GM18861 (cell line): ENCODE data around the gene GPA33.

Source experiments
- ATAC-seq: cut with Tn5 transposase; IDR thresholded peaks from one replicate; pipeline ENCODE4 v1.9.1; 2021; ENCODE audit not compliant: unreplicated experiment

Gene GPA33

DNA sequence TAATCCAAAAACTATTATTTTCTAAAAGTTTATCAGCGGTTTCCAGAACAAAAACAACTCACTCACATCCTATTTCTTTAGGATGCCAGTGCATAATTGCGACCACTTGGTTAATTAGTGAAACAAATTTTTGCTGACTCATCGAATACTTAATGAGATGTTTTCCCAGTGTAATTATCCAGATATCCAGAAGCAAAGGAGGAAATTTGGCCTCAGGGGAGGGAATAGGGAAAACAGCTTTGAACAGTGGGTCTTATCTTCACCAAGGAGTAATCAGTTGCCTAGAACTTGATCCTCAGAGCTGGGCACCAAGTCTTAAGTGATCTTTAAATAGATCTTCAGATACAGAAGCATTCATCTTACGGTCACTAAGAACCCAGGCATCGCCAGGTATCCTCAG lies 28.0 kb upstream of the GPA33 start:
- ATAC-seq = no peak

DNA sequence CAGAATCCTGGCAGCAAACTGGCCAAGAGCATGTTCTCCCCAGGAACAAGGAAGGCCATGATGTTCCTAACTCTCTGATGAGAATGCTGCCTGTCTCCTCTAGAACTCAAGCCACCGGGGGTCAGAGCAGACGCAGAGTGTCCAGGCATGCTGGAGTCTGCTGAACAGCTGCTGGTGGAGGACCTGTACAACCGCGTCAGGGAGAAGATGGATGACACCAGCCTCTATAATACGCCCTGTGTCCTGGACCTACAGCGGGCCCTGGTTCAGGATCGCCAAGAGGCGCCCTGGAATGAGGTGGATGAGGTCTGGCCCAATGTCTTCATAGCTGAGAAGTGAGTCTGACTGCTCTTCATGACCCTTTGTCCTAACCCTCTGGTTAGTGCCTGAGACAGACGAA lies 27.0 kb upstream of the GPA33 start:
- no peak for ATAC-seq

DNA sequence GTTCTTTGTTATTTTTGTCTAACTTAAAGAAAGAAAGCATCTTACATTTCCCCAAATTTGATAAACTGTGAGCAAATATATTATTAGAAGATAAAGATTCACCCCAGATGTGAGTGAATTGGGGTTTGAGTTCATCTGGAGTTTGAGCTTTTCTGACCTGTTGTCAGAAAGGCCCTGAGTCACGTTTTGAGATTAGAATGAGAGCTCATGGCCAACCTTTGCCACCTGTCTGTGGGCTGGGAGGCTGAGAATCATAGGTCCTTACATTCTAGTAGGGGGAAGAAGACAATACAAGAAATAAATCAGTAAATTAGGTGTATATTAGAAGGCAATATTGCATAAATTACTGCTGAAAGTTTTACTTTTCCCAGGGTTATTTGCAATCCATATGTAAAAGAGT lies 26.0 kb upstream of the GPA33 start:
- ATAC-seq = no peak

DNA sequence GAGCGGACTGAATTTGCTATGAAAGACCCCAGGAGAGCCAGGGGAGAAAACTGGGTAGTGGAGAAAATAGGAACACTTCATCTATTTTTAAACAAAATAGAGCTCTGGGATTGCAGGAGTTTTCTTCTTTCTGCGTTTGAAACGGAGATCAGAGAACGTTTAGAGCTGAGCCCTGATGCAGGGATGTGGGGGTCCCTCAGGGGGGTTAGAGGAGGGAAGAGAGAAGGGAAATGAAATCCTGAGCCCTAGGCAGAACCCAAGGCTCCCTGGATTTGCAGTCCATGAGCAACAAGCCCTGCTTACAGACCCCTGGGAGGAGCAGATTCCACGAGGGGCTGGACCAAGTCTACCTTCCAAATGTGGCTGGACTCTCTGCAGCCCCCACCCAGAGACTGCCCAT lies 25.5 kb upstream of the GPA33 start:
- ATAC-seq = no peak

DNA sequence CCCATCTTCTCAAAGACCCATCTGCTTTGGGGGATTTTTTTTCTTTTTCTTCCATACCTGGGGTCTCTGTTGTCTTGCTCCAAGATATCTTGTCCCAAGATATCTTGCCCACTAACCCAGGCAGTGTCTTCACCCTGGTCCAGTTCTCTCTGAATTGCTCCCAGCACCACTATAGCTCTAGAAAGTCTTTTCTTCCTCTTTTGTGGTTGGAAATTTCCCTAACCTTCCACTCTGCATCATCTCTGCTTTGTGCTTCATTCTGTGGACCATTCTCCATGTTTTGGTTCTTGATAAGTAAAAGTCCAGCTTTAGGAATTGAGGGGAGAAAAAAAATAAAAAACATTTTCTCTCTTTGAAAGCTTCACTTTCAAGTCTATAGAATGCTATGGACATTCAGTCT lies 24.5 kb upstream of the GPA33 start:
- no peak for ATAC-seq

DNA sequence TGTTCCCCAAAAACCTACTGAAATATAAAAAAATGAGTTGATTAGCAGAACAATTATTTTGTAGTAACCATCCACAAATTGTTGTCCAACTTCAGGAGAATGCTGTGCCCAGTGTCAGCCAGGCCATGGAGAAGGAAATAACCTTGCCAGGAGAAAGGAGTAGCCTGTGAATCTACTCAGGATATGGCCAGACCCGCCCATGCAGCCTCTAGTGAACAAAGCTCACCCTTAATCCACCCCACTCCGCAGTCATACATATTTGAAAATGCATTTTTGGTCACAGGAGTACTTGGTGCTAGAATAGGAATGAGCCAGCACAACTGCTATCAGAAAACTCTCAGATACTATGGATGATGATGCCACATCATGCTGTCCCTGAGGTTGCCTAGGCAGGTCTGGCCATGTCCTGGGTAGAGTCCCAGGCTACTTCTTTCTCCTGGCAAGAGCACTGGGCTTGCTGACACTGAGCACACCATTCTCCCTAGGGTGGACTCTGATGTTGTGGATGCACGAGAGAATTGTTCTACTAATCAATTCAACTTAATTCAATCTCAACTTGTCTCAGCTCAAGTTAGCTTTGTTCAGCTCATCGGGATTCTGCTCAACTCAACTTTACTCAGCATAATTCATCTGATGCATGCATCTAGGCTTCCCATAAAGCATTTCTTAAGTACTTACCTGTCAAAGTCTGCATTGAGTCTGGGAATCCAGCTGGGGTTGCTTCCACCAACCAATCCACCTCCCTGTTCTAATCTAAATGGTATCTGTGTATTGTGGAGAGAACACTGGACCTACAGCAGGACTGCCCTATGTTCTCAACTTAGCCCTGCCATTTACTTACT lies 21.9 kb upstream of the GPA33 start:
- ATAC-seq = no peak

DNA sequence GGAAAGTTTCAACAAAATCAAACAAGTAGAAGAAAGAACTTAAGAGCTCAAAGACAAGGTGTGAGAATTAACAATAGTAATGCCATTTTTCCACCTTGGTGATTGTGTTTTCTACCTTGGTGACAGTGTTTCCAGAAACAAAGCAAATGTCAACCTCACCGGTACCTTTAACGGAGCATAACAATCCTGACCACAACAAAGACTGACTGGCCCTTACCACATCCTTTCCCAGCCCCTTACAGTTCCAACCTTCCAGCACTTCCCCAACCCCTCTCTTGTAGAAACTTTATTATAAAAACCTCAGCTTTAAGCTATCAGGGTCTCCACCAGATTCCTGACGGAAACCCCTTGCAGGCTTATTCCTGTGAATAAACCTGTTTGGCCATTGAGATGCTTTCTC lies 20.4 kb upstream of the GPA33 start:
- no peak for ATAC-seq

DNA sequence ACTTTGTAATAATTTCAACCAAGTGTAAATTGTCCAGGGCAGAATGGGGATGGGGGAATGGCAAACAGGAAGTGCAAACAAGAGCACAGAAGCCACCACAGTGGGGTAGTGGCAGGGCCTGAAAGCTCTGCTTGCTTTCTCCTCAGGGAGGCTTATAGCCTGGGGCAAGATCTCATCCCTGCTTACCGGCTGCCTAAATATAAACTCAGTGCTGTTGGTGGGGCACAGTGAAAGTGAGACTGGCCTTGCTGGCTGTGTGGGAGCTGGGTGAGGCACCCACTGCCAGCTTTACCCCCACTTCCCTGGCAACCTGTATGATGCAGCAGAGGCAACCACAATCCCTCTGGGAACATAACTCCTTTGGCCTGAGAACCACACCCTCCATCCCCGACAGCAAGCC lies 18.9 kb upstream of the GPA33 start:
- no peak for ATAC-seq

DNA sequence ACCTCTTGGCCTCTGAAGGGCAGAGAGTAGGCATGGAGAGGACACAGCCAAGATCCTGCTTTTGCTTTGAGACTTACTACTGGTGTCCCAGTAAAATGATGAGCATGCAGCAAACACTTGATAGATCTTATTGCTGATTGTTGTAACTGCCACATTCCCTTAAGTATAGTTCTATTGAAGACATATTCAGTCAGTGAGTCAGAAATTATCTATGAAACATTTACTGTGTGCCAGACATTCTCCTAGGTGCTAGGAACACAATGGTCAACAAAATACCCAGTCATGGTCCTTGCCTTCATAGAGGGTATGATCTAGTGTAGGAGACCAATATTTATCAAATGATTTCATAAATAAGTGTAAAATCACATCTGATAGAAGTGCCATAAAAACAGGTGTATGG lies 17.3 kb upstream of the GPA33 start:
- ATAC-seq = no peak

DNA sequence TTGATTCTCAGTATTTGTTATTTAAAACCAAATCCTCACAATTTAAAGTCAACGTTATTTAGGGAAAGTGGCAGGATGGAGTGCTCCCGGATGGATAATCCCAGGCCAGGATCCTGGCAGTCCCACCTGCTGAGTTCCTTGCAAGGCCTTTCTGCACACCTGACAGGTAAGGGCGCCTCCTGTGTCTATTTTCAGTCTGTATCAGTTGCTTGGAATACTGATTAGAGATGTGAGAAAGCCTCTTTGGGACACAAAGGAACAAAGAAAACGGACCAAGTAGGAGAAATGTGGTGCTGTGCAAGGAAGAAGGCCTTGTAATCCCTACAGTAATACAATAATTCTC lies 15.9 kb upstream of the GPA33 start:
- no peak for ATAC-seq

DNA sequence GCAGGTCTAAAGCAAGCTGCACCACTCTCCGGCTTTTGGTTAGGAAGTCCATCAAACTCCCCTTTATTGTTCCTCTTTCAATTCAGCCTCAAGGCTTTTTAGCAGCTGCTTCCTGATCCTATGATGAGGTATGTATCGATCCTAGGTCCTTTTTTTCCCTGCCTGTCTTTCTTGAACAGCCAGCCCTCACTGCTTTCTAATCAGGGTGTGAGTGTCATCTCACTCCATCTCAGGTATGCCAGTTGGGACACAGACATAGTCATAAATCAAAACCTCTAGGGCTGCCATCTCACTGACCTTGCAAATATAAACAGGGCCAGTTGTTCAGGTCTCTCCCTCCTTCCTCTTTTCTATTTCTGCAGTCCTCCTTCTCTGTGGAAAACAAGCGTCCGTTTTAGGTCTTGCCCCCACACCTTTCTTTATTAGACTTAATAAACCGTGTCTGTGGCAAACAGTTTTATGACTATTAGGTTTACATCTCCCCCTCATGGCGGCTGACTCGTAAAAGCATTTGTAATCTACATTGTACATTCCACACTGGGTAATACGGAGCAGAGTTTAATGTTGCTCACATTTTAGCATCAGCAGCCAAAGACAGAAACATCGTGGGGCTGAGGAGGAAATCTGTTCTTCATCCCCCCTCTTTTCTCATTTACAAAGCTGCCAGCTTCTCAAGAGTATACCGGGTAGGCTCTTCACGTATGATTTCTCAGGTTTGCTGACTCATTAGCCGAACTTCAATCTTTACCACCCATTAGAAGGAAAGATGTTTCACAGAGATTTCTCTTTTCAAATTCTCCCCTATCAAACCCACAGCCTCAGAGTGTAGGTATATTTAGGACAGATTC lies 15.3 kb upstream of the GPA33 start:
- no peak for ATAC-seq

DNA sequence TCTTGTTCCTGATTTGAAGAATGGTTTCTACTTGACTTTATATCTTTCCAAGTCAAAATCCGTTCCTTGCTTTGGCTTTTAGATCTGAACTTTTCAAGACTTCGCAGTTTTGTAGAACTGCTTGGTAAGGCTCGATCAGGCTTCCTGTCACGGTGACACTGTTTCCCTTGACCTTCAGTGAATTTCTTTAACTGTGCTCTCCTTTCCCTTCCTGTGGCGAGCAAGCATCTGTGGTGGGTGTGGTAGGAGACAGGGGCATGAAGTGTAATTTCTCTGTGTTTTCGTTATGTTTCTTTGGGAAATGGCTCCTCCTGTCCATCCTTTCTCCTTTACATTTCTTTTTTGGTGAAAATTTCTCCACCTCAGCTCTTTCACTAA lies 14.1 kb upstream of the GPA33 start:
- ATAC-seq = no peak

DNA sequence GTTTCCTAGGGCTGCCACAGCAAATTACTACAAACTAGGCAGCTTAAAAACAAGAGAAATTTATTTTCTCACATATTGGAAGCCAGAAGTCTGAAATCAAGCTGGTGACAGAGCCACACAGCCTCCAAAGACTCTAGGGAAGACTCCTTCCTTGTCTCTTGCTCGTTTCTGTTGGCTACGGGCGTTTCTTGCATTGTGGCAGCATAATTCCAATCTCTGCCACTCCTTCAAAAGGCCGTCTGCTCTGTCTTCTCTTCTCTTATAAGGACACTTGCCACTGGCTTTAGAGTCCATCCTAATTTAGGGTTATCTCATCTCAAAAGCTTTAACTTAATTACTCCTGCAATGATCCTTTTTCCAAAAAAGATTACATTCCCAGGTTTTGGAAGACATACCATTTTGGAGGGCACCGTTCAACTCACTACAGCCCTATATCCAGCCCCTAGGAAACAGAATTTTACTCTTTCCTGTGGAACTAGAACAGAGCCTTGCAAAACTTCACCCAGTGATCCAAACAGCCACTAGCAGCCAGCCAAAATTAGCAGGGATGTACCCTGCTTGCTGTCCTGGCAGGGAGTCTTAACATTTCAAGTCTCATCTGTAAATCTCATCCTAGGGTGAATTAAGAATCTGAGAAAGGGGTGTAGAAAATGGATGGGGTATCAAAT lies 12.9 kb upstream of the GPA33 start:
- no peak for ATAC-seq

DNA sequence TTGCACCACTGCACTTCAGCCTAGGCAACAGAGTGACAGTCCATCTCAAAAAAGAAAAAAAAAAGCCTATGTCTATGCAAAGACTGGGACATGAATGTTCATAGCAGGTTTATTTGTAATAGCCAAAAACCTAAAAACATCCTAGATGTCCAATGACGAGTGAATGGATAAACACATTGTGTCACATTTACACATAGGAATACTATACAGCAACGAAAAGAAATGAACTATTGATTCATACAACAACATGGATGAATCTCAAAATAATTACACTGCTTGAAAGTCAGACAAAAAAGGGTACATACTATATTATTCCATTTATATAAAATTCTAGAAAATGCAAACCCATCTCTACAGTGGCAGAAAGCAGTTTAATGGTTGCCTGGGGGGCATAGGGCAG lies 11.6 kb upstream of the GPA33 start:
- no peak for ATAC-seq

DNA sequence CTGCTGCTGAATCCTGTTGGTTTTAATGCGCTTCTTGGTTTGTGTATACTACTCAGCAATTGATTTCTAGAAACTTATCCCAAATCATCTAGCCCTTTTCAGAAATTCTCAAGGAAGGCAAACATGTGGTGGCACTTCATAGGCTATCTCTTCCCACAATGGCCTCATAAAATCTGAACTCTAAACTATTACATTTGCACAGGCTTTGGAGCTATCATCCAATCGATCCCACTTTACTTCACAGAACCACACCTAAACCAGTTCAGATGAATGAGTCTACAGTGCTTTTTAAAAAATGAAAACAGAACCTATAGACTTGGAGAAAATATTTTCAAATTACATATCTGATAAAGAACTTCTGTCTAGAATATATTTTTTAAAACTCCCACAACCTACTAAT lies 10.6 kb upstream of the GPA33 start:
- ATAC-seq = no peak

DNA sequence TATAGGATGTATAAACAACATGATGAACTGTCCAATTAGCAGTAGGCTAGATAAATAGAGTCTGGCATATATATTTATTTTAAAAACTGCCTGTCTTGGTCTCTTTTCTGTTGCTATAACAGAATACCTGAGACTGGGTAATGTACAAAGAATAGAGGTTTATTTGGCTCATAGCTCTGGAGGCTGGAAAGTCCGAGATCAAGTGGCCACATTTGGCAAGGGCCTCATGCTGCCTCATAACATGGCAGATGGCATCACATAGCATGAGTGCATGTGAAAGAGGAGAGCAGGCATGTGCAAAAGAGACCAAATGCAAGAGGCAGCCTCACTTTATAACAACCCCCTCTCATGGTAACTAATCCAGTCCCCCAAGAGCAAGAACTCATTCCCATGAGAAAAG lies 9.7 kb upstream of the GPA33 start:
- no peak for ATAC-seq

DNA sequence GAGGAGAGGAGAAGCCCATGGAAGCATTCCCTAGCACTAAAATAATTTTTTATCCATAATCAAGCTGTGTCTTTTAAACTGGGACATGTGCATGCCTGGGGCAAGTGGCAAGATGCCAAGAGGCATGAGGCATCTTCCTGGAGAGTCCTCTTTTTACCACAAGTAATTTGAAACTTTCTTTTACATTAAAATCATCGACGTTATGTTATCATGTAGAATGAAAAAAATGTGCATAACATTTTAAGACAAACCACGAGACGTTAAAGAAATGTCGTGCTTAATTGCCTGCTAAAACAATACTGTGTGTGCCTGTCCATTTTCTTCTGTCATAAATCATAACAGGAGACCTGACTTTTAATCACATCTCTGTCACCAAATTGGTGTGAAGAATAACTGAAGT lies 5.2 kb upstream of the GPA33 start:
- ATAC-seq = no peak

DNA sequence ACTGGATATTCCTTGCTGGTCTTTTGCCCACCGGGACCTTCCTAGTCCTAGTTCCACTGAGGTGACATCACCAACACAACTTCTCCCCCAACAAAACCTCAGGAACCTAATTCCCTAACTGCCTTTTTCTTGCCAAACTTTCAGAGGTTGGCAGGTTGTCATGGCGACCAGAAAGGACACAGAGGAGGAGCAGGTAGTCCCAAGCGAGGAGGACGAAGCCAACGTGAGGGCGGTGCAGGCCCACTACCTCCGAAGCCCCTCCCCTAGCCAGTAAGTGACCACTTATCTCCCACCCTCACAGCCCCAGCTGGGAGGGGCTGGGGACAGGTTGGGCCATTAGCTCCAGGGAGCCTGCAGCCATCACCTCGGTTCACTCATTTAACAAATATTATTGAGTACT lies 4.5 kb upstream of the GPA33 start:
- no peak for ATAC-seq

DNA sequence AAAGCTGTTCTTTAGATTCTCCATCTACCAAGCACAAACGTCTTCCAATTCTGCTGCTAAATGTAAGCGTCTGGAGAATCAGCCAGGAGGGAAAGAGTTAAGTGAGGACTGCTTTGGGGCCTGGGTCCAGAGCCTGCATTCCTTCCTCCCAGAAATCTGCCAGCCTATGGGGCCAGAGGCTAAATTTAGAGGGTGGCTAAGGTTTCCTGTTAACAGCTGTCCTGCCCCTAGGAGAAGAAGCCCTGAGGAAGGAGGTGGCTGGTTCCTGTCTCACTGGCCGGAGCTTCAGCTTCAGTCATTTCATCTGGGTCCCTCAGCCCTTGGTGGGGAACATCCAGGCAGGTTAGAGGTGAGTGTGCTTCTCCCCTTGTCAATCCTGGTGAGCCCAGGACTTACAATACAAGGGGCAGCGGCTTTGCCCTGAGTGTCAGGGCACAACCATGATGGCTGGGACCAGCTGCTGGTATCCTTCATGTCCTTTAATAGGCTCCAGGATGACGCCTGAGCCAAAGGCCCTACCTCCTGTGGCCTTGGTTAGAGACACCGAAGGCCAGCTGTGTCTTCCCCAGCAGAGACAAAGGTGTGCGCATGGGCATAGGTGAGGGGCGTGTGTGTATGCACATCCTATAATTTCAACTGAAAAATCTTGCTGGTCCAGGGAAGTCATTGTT lies 3.8 kb upstream of the GPA33 start, which contains the start of gene STYXL2:
Gene STYXL2 (plus strand): TSS at position 230 of the 671 bp plus-strand sequence. CDS start 775 bp downstream, outside the sequence.
- ATAC-seq = no peak

DNA sequence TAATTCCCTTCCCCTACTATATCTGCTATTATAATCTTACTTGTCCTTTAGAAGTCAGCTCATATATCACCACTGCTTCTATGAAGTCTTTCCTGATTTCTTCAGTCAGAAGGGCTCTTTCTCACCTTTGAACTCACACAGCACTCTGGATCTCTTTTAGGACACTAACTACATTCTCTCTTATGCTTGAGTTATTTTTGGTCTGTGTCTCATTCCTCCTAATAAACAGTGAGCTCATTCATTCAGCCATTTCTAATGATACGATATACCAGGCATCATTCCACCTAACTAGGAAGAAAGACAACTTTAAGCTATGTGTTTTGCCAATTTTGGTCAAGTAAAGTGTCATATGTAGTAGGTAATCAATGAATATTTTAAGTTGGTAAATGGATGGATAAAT lies 2.5 kb upstream of the GPA33 start:
- ATAC-seq = no peak

DNA sequence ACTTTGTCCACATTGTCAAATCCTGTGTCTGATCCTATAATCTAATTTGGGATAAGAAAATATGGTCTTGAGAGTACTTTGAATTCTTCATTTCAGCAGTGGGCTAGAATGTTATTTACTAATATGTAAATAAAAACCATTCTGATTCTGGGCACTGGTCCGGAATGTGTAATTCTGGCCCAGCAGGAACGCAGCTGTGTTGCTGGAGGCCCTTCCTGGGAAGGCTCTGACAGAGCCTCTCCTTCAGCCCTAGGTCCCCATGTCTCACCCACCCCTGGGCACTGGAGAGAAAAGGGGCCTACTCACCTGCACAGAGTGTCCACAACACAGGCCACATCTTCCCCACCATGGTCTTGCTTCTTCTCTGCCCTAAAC lies 251 bp downstream of the GPA33 start:
- ATAC-seq = no peak
